IPS-15b (cell line): ENCODE data around the gene ITGB6.

Experiments used
- H3K27me3 ChIP-seq: one replicate; pipeline ENCODE4 v1.6.1; 2013; ENCODE audit warnings: low read length; ENCODE audit not compliant: control insufficient read depth, insufficient read depth
- H3K36me3 ChIP-seq: one replicate; pipeline ENCODE4 v1.6.1; 2013; ENCODE audit warnings: low read length; ENCODE audit not compliant: control insufficient read depth, insufficient read depth
- H3K4me1 ChIP-seq: one replicate; pipeline ENCODE4 v1.6.1; 2013; ENCODE audit warnings: mild to moderate bottlenecking, low read length; ENCODE audit not compliant: control insufficient read depth, insufficient read depth
- H3K4me3 ChIP-seq: one replicate; pipeline ENCODE4 v1.5.1; 2013; ENCODE audit warnings: low read depth, low read length
- H3K9ac ChIP-seq: one replicate; pipeline ENCODE4 v1.6.1; 2013; ENCODE audit warnings: low read depth, mild to moderate bottlenecking, low read length
- H3K9me3 ChIP-seq: one replicate; pipeline ENCODE4 v1.6.1; 2013; ENCODE audit warnings: mild to moderate bottlenecking, low read length; ENCODE audit not compliant: control insufficient read depth, insufficient read depth

The ITGB6 gene

GRCh38 chr2:160053946-160054345 is 146.1 kb downstream of the ITGB6 start:
- Histone ChIP-seq H3K9ac (no peak overlapping the region), H3K4me3 (no peak overlapping the region), H3K36me3 (no peaks in the 10 kb centered on the region), H3K4me1 (peaks cover 15% of the 10 kb centered on the region), H3K9me3 (no peaks in the 10 kb centered on the region), H3K27me3 (no peaks in the 10 kb centered on the region)

DNA sequence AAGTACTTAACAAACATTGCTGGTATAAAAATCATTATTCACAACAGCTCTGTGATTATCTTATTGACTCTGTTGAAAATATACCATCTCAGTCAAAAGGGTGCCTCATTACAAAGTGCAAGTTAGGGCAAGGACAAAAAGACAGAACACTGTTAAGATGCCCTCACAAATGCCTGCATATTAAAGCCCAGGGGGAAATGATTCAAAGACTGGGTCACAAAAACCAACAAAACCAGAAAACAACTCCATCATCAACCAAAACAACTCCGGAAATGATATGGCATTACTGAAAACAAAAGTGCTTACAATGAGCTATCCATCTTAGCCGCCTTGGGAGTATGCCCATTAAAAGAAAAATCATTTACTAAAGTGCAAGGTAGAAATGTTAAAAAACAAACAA is 147.5 kb downstream of the ITGB6 start:
- Histone ChIP-seq H3K9me3 (no peaks in the 10 kb centered on the region), H3K36me3 (no peaks in the 10 kb centered on the region), H3K9ac (no peak overlapping the region), H3K27me3 (no peaks in the 10 kb centered on the region), H3K4me1 (peaks cover 15% of the 10 kb centered on the region), H3K4me3 (no peak overlapping the region)

DNA sequence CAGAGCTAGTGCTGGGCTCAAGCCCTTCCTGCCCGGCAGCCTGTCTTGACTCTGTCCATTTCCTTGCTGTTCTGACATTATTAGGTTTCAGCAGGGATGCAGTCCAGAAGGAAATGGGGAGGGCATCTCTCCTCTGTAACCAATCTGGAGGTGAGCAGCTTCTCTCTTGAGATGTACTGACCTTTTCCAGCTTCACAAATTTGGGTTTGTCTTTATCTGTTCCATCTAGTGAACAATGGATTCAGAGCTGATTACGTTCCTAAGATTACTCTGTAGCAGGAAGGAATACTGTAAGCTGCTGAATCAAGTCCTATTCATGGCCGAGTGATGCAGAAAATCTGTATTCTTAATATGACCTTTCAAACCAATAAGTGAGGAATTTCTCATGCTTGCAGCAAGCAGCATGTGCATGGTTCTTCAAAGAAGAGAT is 148.7 kb downstream of the ITGB6 start:
- Histone ChIP-seq H3K4me3 (no peak overlapping the region), H3K36me3 (no peaks in the 10 kb centered on the region), H3K9ac (no peak overlapping the region), H3K4me1 (peaks cover 13% of the 10 kb centered on the region), H3K27me3 (no peaks in the 10 kb centered on the region), H3K9me3 (no peaks in the 10 kb centered on the region)

DNA sequence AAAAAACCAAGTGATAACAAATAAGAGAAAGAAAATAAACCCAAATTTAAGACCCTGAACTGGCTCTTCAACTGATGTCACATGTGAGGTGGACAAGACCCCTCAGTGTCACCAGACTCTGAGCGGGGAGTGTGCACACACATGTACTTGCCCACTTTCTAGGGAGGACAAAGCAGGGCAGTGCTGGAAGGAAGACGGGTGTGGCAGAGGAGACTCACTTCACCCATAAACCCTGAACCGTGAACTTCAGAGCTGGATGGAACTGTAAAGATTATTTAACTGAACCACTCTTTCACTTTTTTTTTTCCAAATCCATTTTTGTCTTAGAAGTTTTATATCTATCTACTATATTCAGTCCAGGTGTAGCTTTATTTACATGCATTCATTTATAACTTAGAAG is 149.9 kb downstream of the ITGB6 start:
- Histone ChIP-seq H3K36me3 (no peaks in the 10 kb centered on the region), H3K4me1 (peaks cover 9% of the 10 kb centered on the region), H3K9ac (no peak overlapping the region), H3K27me3 (no peaks in the 10 kb centered on the region), H3K9me3 (no peaks in the 10 kb centered on the region), H3K4me3 (no peak overlapping the region)
